IPS-NIHi11 (cell line): Measurements from ENCODE around the gene POLG.

Source experiments
- DNase-seq: peaks from one replicate; pipeline ENCODE4 v3.0.0; 2012; ENCODE audit warnings: mixed read lengths, low spot score

Gene POLG

GRCh38 chr15:89370120-89370977 lies 35.7 kb upstream of the POLG start:
- peak; percentile 76 for DNase-seq

GRCh38 chr15:89369341-89369947 lies 34.8 kb upstream of the POLG start:
- no peak for DNase-seq

- DNase-seq: no peak
Observed at GRCh38 chr15:89368566-89369223, 34.1 kb upstream of the POLG start.

- DNase-seq: peak; percentile 83
Observed at GRCh38 chr15:89367485-89368451, 33.1 kb upstream of the POLG start.

GRCh38 chr15:89366656-89367393 lies 32.2 kb upstream of the POLG start:
- DNase-seq: no peak

- no peak for DNase-seq
Observed at GRCh38 chr15:89365462-89366065, 30.9 kb upstream of the POLG start.

GRCh38 chr15:89364741-89365450 lies 30.3 kb upstream of the POLG start:
- no peak for DNase-seq

- DNase-seq: no peak
Observed at GRCh38 chr15:89364341-89364740, 29.7 kb upstream of the POLG start.

GRCh38 chr15:89363770-89364169 lies 29.1 kb upstream of the POLG start:
- no peak for DNase-seq

- DNase-seq: no peak
Observed at GRCh38 chr15:89363133-89363532, 28.5 kb upstream of the POLG start.

GRCh38 chr15:89362203-89363101 lies 27.8 kb upstream of the POLG start:
- no peak for DNase-seq

- peak; percentile 93 for DNase-seq
Observed at GRCh38 chr15:89361451-89362202, 27.0 kb upstream of the POLG start.

- DNase-seq: no peak
Observed at GRCh38 chr15:89360294-89360971, 25.8 kb upstream of the POLG start.

GRCh38 chr15:89359471-89360293 lies 25.1 kb upstream of the POLG start:
- DNase-seq: no peak

GRCh38 chr15:89358755-89359439 lies 24.3 kb upstream of the POLG start:
- DNase-seq: peak; percentile 90

- peak; percentile 92 for DNase-seq
Observed at GRCh38 chr15:89358435-89358754, 23.8 kb upstream of the POLG start.
